OCI-LY1 (cell line): ENCODE results near the gene SLC7A8.

ENCODE experiments used
- EZH2 ChIP-seq: fragments of 200-600 bp; sonication (generic), shearing (Covaris generic); IDR thresholded peaks from 2 replicates; pipeline ENCODE4 v1.8.0; 2017; ENCODE audit warnings: borderline replicate concordance, mixed run types, mild to moderate bottlenecking, antibody characterized with exemption, low read length, moderate library complexity, mixed read lengths
- TF ChIP-seq, protein P1 (sequence below): fragments of 200-600 bp; sonication (generic), shearing (Covaris generic); IDR thresholded peaks from 2 replicates; pipeline ENCODE4 v1.5.1; 2017; ENCODE audit warnings: mild to moderate bottlenecking, antibody characterized with exemption, low read length, moderate library complexity, mixed read lengths

DNA sequence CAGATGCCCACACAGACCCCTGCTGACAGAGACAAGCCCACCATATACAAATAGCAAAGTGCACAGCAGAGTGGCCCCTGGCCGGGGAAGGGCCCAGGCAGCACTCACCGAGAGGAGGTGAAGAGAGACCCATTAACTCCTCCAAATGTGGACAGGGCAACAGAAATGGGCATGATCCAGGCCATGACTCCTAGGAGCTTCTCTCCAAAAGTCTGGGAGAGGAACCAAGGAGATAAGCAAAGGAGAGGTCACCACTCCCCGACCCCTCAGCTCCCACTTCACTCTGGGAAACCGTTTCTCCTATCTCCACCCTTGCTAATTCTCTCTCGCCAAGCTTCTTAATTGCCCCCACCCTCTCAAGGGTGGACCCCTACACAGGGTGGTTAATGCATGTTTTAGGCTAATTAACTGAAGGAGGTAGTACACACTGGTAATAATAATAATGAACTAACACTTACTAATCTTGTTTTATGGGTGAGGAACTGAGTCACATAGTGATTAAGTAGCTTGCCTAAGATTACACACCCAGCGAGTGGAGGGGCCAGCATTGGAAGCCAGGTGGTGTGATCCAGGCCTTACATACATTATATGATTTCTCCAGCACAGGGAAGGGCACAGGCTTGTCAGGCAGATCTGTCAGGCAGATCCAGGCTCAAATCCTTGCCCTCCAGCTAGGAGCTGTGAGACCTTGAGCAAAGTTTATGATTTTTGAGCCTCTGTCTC is 45.5 kb downstream of the SLC7A8 start:
- TF ChIP-seq, protein P1, sequence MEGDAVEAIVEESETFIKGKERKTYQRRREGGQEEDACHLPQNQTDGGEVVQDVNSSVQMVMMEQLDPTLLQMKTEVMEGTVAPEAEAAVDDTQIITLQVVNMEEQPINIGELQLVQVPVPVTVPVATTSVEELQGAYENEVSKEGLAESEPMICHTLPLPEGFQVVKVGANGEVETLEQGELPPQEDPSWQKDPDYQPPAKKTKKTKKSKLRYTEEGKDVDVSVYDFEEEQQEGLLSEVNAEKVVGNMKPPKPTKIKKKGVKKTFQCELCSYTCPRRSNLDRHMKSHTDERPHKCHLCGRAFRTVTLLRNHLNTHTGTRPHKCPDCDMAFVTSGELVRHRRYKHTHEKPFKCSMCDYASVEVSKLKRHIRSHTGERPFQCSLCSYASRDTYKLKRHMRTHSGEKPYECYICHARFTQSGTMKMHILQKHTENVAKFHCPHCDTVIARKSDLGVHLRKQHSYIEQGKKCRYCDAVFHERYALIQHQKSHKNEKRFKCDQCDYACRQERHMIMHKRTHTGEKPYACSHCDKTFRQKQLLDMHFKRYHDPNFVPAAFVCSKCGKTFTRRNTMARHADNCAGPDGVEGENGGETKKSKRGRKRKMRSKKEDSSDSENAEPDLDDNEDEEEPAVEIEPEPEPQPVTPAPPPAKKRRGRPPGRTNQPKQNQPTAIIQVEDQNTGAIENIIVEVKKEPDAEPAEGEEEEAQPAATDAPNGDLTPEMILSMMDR: no peak
- no peak for TF ChIP-seq EZH2
